OCI-M1 (cell line): ENCODE results near the gene GLIPR2.
"Not testable (repeated sequence)": the region's sequence is repeated elsewhere in the genome, so short reads cannot be mapped to it uniquely, and the experiment has no call there.

Source experiments
- DNase-seq: peaks from one replicate; lab custom pipeline; 2025; lab: John Stamatoyannopoulos, UW

Gene GLIPR2

DNA sequence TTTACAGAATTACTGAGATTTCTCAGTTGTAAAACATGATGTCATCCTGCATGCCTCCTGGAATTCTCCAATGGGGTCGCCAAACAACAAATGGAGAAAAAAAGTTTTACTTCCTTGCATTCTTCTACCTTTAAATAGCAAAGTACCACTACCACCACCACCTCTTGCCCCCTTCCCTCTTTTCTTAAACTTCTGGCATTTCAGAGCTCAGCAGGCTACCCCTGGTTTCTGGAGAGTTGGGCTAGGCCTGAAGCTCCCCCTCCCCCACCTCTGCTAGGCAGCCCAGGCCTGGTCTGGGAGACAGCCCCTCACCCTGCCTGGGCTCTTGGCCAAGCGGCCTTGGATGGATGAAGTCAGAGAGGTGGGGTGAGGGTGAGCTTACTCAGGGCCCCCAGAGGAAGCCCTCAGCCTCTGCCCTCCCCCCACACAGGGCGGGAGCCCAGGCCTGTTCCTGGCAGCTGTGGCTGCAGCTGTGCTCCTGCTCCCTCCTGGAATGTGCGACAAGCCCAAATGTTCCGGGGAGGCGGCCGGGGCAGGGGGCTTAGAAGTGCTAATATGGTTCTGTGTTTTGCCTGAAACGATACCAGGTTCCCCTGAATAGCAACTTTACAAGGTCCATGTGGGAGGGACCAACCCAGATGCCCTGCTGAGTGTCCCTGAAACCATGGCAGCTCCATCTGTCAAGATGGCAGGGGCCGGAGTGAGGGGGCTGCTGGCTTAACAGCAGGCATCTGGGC is 26.7 kb downstream of the GLIPR2 start:
- no peak for DNase-seq

DNA sequence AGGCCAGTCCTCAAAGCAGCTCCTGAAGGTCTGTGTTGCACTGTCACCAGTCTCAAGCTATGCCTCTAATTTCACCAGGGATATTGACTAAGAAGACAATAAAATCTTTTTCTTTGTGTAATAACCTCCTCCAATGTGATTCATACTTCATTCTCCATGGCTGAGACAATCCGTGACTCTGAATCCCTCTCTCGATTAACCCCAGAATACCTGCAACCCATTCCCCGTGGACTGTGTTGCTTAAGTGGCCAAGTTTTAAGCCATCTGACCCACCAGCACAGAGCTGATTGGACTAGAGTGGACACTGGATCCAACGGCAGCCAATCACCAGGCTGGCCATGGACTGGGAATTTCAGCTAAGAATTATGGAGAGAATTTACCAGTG is 27.2 kb downstream of the GLIPR2 start:
- no peak for DNase-seq

DNA sequence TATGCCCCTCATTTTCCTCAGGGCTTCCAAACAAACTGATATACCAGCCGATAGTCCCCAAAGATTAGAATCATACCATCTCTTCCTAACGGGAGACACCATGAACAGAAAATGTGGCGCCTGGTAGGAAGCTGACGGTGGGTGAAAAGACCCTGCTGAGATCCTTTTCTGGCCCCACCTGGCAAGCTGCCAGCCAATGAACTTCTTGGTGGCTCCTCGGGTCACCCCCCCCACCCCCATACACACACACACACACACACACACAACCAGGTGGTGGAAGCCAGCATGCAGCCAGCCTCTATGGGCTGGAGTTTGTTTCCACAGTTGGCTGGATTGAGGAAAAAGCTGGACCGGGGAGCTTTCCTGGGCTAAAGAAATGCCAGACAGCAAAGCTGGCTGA is 27.8 kb downstream of the GLIPR2 start:
- DNase-seq = no peak

DNA sequence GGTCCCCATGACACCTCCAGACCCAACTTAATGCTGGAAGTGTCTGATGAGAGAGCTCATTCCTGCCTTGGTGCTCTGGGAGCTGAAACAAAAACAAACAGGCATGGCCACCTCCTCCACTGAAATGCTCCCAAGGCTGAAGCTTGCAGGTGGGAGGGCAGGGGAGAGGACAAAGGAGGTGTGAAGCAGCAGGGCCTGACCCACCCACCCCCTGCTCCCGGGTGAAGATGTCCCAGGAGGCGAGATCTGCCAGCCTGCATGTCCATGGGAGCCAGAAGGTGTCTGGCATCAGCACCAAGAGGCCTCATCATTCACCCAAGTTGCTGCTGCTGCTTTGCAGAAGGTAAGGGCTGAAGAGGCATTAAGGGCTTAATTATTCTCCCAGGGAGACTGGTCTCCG is 28.5 kb downstream of the GLIPR2 start:
- DNase-seq = no peak

DNA sequence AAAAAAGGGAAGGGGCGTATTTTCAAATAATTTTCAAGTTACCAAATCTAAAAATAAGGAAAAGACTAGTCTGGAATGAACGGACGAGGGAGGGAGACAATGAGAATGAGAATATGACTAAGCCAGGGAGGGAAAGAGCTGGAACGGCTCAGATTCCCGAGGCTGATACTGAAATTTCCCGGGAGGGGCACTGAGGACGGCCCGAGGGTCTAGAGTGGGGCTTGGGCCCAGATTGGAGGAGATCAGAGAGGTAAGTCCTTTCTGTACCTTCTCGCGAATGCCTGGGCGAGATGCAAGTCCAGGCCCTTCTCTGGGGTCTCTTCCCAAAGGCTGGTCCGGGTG is 29.3 kb downstream of the GLIPR2 start:
- DNase-seq = no peak

DNA sequence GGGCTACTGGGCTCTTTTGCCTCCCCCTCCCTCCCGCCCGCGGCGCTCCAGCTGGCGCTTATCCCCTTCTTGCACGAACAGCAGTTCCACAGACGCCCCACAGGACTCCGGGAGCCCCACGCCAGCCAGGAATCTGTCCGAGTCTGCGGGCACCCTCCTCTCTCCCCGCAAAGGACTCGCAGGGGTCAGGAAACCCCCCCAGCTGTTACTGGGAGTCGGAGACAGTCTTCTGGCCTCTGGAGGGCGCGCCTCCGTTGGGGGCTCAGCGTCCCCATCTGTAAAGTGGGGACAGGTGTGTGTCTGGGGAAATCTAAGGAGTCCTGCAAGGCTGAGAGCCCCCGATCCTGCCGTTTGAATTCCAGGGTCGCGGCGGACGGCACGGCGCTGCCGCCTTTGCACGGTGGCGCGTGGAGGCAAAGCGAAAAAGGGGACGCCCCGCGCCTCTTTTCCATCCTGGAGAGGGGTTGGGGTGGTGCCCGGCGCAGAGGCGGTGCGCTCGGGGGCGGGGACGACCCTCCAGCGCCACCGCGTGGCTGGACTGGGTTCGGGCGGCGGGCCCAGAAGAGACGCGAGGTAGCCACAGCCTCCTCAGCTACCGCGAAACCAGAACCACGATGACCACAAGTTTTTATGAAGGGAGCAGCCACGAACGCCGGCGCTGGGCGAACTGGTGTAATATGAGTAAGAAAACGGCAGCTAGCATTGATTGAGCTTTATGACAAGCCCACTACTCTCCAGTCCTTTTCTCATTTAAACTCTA is 29.8 kb downstream of the GLIPR2 start:
- DNase-seq = peak; percentile 91

DNA sequence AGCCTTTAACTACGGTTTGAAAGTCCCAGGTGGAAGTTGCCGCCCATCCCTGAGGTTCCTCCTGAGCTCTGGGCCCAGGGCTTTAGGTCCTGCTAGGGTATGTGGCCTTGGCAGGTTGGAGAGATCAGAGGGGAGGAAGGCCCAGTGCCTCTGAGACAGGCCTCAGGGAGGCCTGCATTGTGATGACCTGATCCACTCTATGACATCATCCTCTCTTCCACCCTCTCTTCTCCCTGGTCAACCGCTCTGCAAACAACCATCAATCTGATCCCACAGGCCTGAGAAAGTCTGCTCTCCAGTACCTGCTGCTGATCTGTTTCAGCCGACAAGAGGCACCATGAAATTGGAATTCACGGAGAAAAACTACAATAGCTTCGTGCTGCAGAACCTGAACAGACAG is 32.6 kb downstream of the GLIPR2 start, which contains the start of gene CCIN:
CCIN (plus strand) TSS at position 223 of the 400 bp plus-strand sequence; CDS start at position 338, 115 bp downstream.
- no peak for DNase-seq

DNA sequence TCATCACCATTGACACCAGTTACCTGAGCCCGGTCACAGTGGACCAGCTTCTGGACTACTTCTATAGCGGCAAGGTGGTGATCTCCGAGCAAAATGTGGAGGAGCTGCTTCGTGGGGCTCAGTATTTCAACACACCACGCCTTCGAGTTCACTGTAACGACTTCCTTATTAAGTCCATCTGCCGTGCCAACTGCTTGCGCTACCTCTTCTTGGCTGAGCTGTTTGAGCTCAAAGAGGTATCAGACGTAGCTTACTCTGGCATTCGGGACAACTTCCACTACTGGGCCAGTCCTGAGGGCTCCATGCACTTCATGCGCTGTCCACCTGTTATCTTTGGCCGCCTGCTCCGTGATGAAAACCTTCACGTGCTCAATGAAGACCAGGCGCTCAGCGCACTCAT is 33.2 kb downstream of the GLIPR2 start:
- no peak for DNase-seq

DNA sequence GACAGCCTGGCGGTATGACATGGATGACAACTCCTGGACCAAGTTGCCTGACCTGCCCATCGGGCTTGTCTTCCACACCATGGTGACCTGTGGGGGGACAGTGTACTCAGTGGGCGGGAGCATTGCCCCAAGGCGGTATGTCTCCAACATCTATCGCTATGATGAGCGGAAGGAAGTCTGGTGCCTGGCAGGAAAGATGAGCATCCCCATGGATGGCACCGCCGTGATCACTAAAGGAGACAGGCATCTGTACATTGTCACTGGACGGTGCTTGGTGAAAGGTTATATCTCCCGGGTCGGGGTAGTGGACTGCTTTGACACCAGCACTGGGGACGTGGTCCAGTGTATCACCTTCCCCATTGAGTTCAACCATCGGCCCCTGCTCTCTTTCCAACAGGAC is 34.0 kb downstream of the GLIPR2 start:
- no peak for DNase-seq

DNA sequence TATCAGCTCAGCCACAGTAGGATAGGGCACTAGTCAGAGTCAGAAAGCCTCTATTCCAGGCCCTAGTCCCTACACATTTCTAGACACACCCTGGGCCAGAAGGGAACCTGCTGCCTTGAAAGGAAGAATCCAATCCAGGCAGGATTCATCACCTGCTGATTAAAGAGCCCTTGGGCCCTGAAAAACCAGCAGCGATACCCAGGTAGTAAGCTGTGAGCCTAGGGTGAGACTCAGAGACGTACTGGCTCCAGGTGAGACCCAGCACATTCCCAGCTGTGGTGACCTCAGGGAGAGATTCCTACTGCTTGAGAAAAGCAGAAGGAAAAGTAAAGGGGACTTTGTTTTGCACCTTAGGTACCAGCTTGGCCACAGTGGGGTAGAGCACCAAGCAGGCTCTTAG is 37.3 kb downstream of the GLIPR2 start:
- DNase-seq = no peak

DNA sequence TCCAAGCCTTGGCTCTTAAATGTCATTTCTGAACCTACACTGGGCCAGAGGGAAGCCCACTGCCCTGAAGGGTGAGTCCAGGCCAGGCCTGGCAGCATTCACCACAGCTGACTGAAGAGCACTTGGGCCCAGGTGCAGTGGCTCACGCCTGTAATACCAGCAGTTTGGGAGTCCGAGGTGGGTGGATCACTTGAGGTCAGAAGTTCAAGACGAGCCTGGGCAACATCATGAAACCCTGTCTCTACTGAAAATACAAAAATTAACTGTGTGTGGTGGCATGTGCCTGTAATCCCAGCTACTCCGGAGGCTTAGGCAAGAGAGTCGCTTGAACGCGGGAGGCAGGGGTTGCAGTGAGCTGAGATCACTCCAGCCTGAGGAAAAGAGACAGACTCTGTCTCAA is 37.7 kb downstream of the GLIPR2 start:
- no peak for DNase-seq

DNA sequence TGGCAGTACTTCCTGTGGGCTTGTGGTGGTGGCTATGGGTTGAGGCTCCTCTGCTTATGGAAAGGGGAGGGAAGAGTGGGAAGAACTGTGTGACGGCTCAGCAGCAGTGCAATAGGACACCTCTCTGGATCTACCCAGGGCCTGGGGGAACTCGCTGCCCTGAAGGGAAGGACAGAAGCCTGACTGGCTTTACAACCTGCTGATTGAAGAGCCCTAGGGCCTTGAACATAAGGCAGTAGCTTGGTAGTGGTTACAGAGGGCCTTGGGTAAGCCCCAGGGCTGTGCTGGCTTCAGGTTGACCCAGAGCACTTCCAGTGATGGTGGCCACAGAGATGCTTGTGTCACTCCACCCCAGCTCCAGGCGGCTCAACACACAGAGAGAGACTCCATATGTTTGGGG is 38.2 kb downstream of the GLIPR2 start:
- no peak for DNase-seq

DNA sequence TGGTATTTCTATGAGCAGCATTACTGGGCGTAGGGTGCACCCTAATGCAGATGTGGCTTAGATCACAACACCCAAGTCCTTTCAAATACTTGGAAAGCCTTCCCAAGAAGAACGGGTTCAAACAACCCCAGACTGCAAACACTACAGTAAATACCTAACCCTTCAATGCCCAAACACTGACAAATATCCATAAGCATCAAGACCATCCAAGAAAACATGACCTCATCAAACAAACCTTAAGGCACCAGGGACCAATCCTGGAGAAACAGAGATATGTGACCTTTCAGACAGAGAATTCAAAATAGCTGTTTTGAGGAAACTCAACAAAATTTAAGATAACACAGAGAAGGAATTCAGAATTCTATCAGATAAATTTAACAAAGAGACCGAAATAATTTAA is 38.7 kb downstream of the GLIPR2 start:
- not testable (repeated sequence) for DNase-seq

DNA sequence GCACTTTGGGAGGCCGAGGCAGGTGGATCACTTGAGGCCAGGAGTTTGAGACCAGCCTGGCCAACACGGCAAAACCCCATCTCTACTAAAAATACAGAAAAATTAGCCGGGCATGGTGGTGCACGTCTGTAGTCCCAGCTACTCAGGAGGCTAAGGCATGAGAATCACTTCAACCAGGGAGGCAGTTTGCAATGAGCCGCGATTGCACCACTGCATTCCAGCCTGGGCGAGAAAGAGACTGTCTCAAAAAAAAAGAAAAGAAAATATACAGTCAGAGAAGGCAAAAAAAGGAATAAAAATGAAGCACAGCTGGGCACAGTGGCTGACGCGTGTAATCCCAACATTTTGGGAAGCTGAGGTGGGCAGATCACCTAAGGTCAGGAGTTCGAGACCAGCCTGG is 40.0 kb downstream of the GLIPR2 start:
- DNase-seq = not testable (repeated sequence)

DNA sequence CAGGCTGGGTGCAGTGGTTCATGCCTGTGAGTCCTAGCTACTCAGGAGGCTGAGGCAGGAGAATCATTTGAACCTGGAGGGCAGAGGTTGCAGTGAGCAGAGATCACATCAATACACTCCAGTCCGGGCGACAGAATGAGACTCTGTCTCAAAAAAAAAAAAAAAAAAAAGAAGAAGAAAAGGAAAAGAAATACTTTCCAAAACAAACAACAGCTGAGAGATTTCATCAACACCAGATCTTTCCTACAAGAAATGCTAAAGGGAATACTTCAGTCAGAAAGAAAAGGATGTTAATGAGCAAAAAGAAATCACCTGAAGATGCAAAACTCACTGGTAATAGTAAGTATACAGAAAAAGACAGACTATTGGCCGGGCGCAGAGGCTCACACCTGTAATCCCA is 41.0 kb downstream of the GLIPR2 start:
- DNase-seq = no peak

DNA sequence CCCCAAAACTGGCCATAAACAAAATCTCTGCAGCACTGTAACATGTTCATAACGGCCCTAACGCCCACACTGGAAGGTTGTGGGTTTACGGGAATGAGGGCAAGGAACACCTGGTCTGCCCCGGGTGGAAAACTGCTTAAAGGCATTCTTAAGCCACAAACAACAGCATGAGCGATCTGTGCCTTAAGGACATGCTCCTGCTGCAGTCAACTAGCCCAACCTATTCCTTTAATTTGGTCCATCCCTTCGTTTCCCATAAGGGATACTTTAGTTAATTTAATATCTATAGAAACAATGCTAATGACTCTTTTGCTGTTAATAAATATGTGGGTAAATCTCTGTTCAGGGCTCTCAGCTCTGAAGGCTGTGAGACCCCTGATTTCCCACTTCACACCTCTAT is 43.7 kb downstream of the GLIPR2 start:
- not testable (repeated sequence) for DNase-seq

DNA sequence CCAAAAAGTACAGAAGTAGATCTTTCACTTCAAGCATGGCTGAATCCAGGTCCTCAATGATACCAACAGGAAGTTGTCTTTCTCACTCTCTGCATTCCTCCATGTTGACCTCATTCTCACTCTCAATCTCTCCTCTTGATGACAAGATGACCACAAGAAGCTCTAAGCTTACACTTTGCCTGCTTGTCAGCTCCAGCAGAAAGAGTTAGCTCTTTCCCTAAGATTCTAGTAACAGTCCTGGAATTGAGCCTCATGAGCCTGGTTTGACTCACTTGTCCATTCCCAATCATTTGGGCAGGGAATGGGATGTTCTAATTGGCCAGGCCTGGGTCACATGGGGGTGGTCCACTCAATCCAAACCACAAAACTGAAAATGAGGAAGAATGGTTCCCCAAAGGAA is 50.9 kb downstream of the GLIPR2 start:
- no peak for DNase-seq

DNA sequence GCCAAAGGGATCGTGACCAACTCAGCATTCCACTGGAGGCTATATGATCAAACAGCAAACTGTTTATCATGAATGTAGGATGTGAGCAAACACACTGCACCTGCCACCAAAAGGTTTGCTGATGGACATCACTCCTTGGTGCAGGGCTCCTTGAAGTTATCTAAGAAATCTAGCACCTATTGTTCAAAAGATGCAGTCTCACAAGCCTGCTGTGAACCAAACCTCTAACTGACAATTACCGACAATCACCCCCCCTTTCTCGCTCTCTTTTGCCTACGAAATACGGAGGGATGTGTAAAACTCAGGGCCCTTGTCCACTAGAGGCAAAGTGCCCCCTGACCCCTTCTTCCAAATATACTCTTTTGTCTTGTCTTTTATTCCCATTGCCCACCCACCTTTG is 51.7 kb downstream of the GLIPR2 start:
- DNase-seq = no peak

DNA sequence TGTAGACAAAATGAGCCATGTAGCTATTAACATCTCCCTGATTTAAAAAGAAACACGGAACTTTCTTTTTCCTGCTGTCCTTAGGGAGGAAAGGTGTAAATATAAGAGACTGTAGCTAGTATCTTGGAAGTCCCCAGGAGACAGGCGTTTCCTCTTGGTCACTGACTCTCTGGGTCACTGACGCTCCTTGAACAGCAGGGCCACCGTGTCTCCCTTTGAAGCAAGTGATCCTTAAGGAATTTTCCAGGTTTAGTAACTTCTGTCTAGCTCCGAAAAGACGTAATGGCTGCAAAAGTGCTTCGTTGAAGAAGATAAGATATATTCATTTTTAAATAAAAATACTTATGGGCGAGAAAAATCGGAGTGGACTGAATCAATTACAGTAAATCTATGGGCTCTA is 53.4 kb downstream of the GLIPR2 start:
- DNase-seq = peak; percentile 76

DNA sequence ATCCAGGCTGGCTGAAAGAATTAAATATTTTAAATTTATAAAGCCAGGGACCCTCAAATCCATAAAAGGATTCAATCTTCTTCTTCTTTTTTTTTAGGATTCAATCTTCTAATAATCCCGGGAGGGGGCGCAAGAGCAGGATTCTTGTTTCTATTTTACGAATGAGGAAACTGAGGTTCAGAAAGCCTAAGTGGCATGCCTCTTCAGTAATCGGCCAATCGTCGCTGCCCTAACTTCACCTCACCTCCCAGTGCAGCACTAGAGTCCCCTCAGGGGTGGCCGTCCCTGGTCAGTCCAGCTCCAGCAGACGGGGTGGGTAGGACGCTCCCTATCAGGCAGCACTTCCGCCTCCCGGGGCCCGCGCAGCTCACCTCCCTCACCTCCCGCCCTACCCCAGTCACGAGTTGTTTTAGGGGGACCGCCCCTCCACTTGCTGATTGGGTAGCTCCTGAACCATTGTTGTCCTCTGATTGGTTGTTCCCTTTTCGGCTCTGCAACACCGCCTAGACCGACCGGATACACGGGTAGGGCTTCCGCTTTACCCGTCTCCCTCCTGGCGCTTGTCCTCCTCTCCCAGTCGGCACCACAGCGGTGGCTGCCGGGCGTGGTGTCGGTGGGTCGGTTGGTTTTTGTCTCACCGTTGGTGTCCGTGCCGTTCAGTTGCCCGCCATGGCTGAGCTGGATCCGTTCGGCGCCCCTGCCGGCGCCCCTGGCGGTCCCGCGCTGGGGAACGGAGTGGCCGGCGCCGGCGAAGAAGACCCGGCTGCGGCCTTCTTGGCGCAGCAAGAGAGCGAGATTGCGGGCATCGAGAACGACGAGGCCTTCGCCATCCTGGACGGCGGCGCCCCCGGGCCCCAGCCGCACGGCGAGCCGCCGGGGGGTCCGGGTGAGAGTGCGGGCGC is 54.1 kb downstream of the GLIPR2 start, which contains the start of gene CLTA:
CLTA (plus strand) TSS at position 534 of the 902 bp plus-strand sequence; CDS start at position 670, 136 bp downstream.
- peak; percentile 99 for DNase-seq

DNA sequence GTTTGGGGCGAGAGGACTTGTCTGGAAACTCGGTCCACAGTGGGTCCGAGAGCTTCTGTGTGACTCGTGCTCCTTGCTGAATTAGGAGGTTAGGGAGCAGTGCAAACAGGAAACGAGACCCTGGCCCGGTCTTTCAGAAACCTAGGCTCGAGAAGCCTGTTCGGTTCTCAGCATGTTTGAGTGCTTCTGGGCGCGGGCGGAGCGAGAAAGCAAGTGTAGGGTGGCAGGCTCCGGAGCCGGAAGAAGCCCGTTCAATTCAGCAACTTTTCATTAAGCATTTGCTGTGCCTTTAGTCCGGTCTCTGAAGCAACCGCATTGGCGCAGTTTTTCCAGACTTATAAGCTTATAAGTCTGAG is 54.7 kb downstream of the GLIPR2 start:
- DNase-seq = peak; percentile 48

DNA sequence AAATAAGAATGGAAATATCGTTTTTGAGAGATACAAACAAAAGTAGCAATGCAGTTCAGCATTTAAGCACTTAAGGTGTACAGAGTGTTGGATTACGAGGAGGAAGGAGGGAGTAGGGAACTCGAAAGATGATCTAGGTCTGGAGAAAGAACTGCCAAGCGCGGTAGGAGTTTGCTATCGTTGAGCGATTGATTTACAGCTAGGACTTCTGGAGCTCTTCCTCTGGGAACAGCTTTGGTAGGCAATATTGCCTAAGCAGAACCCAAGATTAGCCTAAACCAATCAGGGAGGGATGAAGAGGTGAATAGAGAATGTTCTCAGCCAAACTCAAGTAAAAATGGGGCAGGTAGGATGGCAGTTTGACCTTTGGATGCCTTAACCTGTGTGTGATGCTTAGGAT is 55.2 kb downstream of the GLIPR2 start:
- DNase-seq = peak; percentile 46

DNA sequence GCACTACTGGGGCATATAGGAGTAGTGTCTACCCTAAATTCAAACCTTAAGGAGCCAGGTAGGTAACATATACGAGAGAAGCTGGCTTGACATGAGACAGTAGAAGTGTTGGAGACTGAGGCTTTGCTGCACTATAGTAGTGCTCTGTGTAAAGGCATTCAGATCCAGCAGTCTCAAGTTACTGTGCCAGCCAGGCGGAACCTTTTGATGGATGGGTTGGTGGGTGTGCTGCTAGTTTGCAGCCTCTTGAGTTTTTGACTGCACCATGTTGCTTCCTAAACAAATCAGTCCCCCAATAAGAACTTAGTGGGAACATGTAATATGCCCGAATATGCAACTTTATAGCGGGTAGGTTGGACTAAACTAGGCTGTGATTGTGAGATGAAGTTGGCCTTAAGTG is 55.7 kb downstream of the GLIPR2 start:
- no peak for DNase-seq
